ENCODE data around the gene RXFP4.
"Not testable (repeated sequence)": the region's sequence is repeated elsewhere in the genome, so short reads cannot be mapped to it uniquely, and the experiment has no call there.

Gene RXFP4

DNA sequence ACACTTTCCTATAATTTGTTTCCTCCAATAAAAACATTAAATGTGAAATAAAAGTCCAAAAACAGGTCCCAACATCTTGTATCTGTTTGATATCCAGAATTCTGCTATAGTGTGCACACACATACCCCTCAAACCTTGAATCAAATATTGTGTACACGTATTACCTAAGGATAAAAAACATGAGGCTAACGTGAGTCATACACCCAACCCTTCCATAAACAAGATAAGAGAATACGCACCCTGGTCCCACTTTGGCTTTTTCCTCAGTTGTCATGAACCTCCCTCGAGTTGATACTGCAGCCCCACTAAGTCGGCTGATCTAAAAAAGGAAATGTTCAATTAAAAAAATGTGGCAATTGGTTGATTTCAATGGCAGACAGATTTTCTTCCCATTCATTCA is 12.4 kb upstream of the RXFP4 start:
- DNase-seq (ENCODE audit: low spot score): no peak
- CTCF ChIA-PET: no interaction called here
- no peak overlapping the region for H3K27ac ChIP-seq
- TF ChIP-seq, protein P1, sequence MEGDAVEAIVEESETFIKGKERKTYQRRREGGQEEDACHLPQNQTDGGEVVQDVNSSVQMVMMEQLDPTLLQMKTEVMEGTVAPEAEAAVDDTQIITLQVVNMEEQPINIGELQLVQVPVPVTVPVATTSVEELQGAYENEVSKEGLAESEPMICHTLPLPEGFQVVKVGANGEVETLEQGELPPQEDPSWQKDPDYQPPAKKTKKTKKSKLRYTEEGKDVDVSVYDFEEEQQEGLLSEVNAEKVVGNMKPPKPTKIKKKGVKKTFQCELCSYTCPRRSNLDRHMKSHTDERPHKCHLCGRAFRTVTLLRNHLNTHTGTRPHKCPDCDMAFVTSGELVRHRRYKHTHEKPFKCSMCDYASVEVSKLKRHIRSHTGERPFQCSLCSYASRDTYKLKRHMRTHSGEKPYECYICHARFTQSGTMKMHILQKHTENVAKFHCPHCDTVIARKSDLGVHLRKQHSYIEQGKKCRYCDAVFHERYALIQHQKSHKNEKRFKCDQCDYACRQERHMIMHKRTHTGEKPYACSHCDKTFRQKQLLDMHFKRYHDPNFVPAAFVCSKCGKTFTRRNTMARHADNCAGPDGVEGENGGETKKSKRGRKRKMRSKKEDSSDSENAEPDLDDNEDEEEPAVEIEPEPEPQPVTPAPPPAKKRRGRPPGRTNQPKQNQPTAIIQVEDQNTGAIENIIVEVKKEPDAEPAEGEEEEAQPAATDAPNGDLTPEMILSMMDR (conservative IDR thresholded peaks at IDR 0.05; ENCODE audit: low read depth): no peak
- POLR2A ChIA-PET (ENCODE audit: low non-redundant PET): no interaction called here

DNA sequence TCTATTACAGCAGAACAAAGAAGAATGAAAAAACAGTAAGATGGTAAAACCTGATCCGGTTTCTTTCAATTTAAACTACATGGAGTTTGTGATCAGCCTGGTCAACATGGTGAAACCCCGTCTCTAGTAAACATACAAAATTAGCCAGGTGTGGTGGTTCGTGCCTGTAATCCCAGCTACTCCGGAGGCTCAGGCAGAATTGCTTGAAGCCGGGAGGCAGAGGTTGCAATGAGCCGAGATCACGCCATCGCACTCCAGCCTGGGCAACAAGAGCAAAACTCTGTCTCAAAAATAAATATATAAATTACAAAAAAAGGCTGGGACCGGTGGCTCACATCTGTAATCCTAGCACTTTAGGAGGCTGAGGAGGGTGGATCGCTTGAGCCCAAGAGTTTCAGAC is 10.7 kb upstream of the RXFP4 start:
- DNase-seq (ENCODE audit: low spot score); POLR2A ChIA-PET (ENCODE audit: low non-redundant PET); CTCF ChIA-PET: not testable (repeated sequence)
- H3K27ac ChIP-seq: peak overlapping the region; percentile 57

DNA sequence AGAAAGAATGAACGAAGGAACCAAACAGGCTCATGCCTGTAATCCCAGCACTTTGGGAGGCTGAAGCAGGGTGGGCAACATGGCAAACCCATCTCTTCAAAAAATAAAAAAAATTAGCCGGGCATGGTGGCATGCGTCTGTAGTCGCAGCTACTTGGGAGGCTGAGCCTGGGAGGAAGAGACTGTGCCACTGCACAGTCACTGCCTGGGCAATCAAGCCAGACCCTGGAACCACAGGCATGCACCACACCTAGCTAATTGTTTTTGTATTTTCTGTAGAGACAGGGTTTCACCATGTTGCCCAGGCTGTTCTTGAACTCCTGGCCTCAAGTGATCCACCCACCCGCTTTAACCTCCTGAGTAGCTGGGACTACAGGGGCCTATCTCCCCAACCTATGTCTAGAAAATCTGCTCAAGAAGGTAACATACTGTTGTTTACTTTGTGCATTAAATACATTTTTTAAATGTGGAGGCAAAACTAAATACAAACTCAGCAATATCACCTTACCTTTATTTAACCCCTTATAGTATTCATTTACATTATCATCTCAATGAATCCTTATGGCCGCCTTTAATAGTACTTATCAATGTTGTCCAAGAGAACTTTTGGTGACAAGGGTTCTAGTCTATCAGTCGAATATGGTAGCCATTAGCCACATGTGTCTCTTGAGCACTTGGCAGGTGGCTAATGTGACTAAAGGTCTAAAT is 10.0 kb upstream of the RXFP4 start:
- H3K27ac ChIP-seq: peak overlapping the region; percentile 57
- TF ChIP-seq, protein P1 (conservative IDR thresholded peaks at IDR 0.05; ENCODE audit: low read depth): no peak
- DNase-seq (ENCODE audit: low spot score): no peak
- POLR2A ChIA-PET (ENCODE audit: low non-redundant PET): interaction anchor here (0.6 to 0.7 kb wide), 2 partner anchors 43 to 54 kb away, joined by 3 to 4 read pairs; no protein-coding TSS in a partner anchor
- CTCF ChIA-PET: no interaction called here

DNA sequence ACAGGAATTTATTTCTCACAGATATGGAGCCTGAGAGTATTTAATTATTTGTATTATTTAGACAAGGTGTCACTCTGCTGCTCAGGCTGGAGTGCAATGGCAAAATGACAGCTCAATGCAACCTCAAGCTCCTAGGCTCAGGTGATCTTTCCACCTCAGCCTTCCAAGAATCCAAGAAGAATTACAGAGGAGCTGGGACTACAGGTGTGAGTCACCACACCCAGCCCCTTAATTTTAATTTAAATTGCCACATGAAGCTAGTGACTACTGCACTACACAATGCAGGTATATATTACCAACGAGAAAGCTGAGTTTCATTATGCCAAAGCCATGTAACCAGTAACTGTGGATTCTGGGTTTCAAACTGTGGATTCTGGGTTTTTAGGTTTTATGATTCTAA is 9.4 kb upstream of the RXFP4 start:
- no peak overlapping the region for H3K27ac ChIP-seq
- POLR2A ChIA-PET (ENCODE audit: low non-redundant PET): interaction anchor here (0.6 to 0.7 kb wide), 2 partner anchors 42 to 55 kb away, joined by 3 to 4 read pairs; no protein-coding TSS in a partner anchor

DNA sequence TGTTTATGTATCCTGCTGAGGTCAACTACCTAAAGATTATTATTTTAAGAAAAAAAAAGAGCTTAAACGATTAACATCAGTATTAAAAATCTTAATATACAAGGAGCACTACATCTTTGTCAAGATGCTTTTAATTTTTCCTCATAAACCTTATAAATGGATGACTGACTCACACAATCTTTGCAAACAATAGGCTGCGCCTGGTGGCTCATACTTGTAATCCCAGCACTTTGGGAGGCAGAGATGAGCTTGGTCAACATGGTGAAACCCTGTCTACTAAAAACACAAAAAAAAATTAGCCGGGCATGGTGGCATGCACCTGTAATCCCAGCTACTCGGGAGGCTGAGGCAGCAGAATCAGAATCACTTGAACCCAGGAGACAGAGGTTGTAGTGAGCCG is 9.0 kb upstream of the RXFP4 start:
- ChIA-PET CTCF (interaction anchor here (0.9 kb wide), 1 partner anchor 137 kb away, joined by 4 read pairs; no protein-coding TSS in a partner anchor), POLR2A (ENCODE audit: low non-redundant PET) (interaction anchor here (0.6 to 0.7 kb wide), 2 partner anchors 42 to 1954 kb away, joined by 3 read pairs; no protein-coding TSS in a partner anchor)
- H3K27ac ChIP-seq: peak overlapping the region; percentile 32; the same call in 1 of the 2 replicates

More for the DNA sequence above, 9.4 kb upstream of the RXFP4 start:
- CTCF ChIA-PET: interaction anchor here (0.9 kb wide), 1 partner anchor 138 kb away, joined by 4 read pairs; no protein-coding TSS in a partner anchor
- TF ChIP-seq, protein P1 (conservative IDR thresholded peaks at IDR 0.05; ENCODE audit: low read depth): no peak
- DNase-seq (ENCODE audit: low spot score): peak; percentile 53

DNA sequence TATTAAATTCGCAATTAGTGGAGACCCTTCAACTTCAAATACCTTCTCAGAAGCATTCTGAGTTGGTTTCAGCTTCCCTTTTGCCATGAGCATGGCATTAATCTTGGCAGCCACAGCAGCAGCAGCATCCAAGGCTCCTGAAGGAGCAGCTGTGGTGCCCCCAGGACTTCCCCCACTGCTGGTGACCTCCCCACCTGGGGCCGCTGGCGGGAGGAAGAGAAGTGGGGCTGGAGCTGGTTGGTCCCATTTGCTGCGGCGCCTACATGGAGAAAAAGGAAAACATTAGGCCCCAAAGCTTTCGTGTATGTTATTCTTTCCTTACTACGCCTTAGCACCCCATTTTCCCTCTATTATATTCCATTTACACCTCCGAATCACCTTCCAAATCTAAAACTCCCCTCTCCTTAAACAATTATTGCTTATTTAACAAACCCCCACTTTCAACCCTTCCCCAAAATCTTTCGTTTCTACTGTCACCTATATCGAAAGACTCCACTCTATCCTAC is 7.8 kb upstream of the RXFP4 start:
- peak overlapping the region; percentile 86 for H3K27ac ChIP-seq
- POLR2A ChIA-PET (ENCODE audit: low non-redundant PET): interaction anchor here (0.6 to 1.1 kb wide), 2 partner anchors 10 kb away, joined by 3 read pairs; no protein-coding TSS in a partner anchor
- CTCF ChIA-PET: interaction anchor here (1.9 kb wide), 1 partner anchor 56 kb away, joined by 6 read pairs; no protein-coding TSS in a partner anchor
- TF ChIP-seq, protein P1 (conservative IDR thresholded peaks at IDR 0.05; ENCODE audit: low read depth): no peak
- DNase-seq (ENCODE audit: low spot score): no peak

More for the DNA sequence above, 9.0 kb upstream of the RXFP4 start:
- DNase-seq (ENCODE audit: low spot score): no peak
- TF ChIP-seq, protein P1 (conservative IDR thresholded peaks at IDR 0.05; ENCODE audit: low read depth): no peak
